ACC112 (cell line): ENCODE results near the gene ADAMTS13.

Source experiments
- H2AFZ ChIP-seq: fragments of 200-600 bp; sonication (generic); one replicate; pipeline ENCODE4 v1.6.0; 2017; ENCODE audit warnings: antibody characterized with exemption, low read length; ENCODE audit not compliant: unreplicated experiment
- H3K27ac ChIP-seq: fragments of 200-600 bp; sonication (generic); 2 replicates; pipeline ENCODE4 v1.5.1; 2014; ENCODE audit warnings: low read depth, mild to moderate bottlenecking, antibody characterized with exemption, low read length, moderate library complexity
- H3K27me3 ChIP-seq: fragments of 200-600 bp; sonication (generic); 2 replicates; pipeline ENCODE4 v1.6.1; 2014; ENCODE audit warnings: mild to moderate bottlenecking, antibody characterized with exemption, low read length, moderate library complexity, mixed read lengths; ENCODE audit not compliant: insufficient read depth
- H3K36me3 ChIP-seq: fragments of 200-600 bp; sonication (generic); 2 replicates; pipeline ENCODE4 v1.6.1; 2016; ENCODE audit warnings: mild to moderate bottlenecking, antibody characterized with exemption, low read length, moderate library complexity, mixed read lengths; ENCODE audit not compliant: insufficient read depth
- H3K4me1 ChIP-seq: fragments of 200-600 bp; sonication (generic); one replicate; pipeline ENCODE4 v1.6.1; 2016; ENCODE audit warnings: low read length, mixed read lengths; ENCODE audit not compliant: insufficient read depth, unreplicated experiment, control insufficient read depth
- H3K4me3 ChIP-seq: fragments of 200-600 bp; sonication (generic); 2 replicates; pipeline ENCODE4 v1.5.1; 2014; ENCODE audit warnings: mild to moderate bottlenecking, low read depth, low read length
- H3K79me2 ChIP-seq: fragments of 200-600 bp; sonication (generic); one replicate; pipeline ENCODE4 v1.6.0; 2016; ENCODE audit warnings: low read length; ENCODE audit not compliant: control insufficient read depth, unreplicated experiment, insufficient read depth

The ADAMTS13 gene

DNA sequence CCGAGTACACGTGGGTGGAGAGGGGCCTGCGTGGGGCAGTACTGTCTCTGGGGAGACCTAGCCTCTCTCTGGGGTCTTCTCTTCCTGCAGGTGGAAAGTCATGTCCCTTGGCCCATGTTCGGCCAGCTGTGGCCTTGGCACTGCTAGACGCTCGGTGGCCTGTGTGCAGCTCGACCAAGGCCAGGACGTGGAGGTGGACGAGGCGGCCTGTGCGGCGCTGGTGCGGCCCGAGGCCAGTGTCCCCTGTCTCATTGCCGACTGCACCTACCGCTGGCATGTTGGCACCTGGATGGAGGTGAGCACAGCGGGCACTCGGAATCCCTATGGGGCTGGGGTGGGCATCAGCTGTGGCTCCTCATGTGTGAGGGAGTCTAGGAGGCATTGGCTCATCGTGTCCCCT, 32.2 kb downstream of the ADAMTS13 start:
- Histone ChIP-seq H3K36me3 (no peaks in the 10 kb centered on the region), H2AFZ (no peak overlapping the region), H3K4me3 (no peak overlapping the region), H3K27me3 (no peaks in the 10 kb centered on the region), H3K27ac (no peak overlapping the region), H3K4me1 (peaks cover 6% of the 10 kb centered on the region), H3K79me2 (no peaks in the 10 kb centered on the region)

GRCh38 chr9:133454943-133455673, 32.9 kb downstream of the ADAMTS13 start:
- Histone ChIP-seq H3K4me3 (no peak overlapping the region), H3K4me1 (peaks cover 6% of the 10 kb centered on the region), H3K36me3 (no peaks in the 10 kb centered on the region), H3K79me2 (no peaks in the 10 kb centered on the region), H2AFZ (no peak overlapping the region), H3K27ac (no peak overlapping the region), H3K27me3 (no peaks in the 10 kb centered on the region)

GRCh38 chr9:133455936-133456335, 33.8 kb downstream of the ADAMTS13 start:
- H3K79me2 ChIP-seq: no peaks in the 10 kb centered on the region
- H3K27me3 ChIP-seq: no peaks in the 10 kb centered on the region
- H3K36me3 ChIP-seq: no peaks in the 10 kb centered on the region
- H3K27ac ChIP-seq: no peak overlapping the region
- H3K4me1 ChIP-seq: peaks cover 10% of the 10 kb centered on the region
- no peak overlapping the region for H2AFZ ChIP-seq
- no peak overlapping the region for H3K4me3 ChIP-seq

GRCh38 chr9:133456409-133456808, 34.2 kb downstream of the ADAMTS13 start:
- Histone ChIP-seq H3K79me2 (no peaks in the 10 kb centered on the region), H3K27me3 (no peaks in the 10 kb centered on the region), H3K4me3 (no peak overlapping the region), H3K4me1 (peaks cover 13% of the 10 kb centered on the region), H2AFZ (no peak overlapping the region), H3K27ac (no peak overlapping the region), H3K36me3 (no peaks in the 10 kb centered on the region)

DNA sequence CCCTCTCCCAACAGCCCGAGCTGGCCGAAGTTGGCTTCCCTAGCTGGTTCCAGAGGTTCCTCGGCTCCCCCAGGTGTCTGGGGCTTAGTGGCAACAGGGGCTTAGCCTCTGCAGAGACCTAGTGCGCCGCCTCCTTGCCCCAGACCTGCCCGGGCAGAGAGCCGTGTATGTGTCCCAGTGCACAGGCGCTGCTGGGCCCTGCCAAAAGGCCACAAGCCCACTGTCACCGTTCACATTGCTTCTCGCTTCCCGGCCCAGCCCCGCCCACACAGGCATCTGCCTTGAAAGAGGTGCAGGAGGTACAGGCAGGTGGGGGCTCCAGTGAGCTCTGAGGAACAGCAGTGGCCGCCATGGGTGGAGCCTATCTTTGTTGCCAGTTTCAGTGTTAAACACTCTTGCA, 35.1 kb downstream of the ADAMTS13 start:
- no peaks in the 10 kb centered on the region for H3K27me3 ChIP-seq
- H3K4me1 ChIP-seq: peaks cover 13% of the 10 kb centered on the region
- H3K4me3 ChIP-seq: no peak overlapping the region
- no peak overlapping the region for H2AFZ ChIP-seq
- no peak overlapping the region for H3K27ac ChIP-seq
- no peaks in the 10 kb centered on the region for H3K36me3 ChIP-seq
- no peaks in the 10 kb centered on the region for H3K79me2 ChIP-seq

DNA sequence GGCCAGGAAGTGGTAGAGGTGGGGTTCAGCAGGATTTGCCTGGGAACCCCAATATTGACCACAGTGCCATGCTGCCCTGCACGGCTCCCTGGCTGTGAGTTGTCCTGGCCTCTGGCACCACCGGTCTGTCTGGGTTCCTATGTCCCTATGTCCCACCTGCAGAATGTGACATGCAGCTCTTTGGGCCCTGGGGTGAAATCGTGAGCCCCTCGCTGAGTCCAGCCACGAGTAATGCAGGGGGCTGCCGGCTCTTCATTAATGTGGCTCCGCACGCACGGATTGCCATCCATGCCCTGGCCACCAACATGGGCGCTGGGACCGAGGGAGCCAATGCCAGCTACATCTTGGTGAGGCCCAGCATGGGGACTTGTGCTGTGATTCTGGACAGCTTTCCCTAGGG, 35.6 kb downstream of the ADAMTS13 start:
- no peak overlapping the region for H2AFZ ChIP-seq
- H3K27ac ChIP-seq: no peak overlapping the region
- no peak overlapping the region for H3K4me3 ChIP-seq
- no peaks in the 10 kb centered on the region for H3K79me2 ChIP-seq
- no peaks in the 10 kb centered on the region for H3K27me3 ChIP-seq
- H3K4me1 ChIP-seq: peaks cover 13% of the 10 kb centered on the region
- no peaks in the 10 kb centered on the region for H3K36me3 ChIP-seq

GRCh38 chr9:133458643-133459312, 36.6 kb downstream of the ADAMTS13 start:
- Histone ChIP-seq H3K36me3 (no peaks in the 10 kb centered on the region), H2AFZ (no peak overlapping the region), H3K4me1 (peaks cover 13% of the 10 kb centered on the region), H3K27me3 (no peaks in the 10 kb centered on the region), H3K4me3 (peak overlapping the region; percentile 75), H3K27ac (no peak overlapping the region), H3K79me2 (no peaks in the 10 kb centered on the region)

GRCh38 chr9:133459476-133460404, 37.6 kb downstream of the ADAMTS13 start, which contains the start of gene CACFD1:
Gene CACFD1 (plus strand): TSS chr9:133459978. CDS start chr9:133460067, 89 bp downstream.
- H3K4me1 ChIP-seq: peaks cover 13% of the 10 kb centered on the region
- H3K4me3 ChIP-seq: peak within 1 kb of the TSS; percentile 75
- H3K79me2 ChIP-seq: no peaks in the 10 kb centered on the region
- no peaks in the 10 kb centered on the region for H3K27me3 ChIP-seq
- H3K36me3 ChIP-seq: no peaks in the 10 kb centered on the region
- H3K27ac ChIP-seq: peak within 1 kb of the TSS; percentile 50
- peak within 1 kb of the TSS; percentile 41 for H2AFZ ChIP-seq

DNA sequence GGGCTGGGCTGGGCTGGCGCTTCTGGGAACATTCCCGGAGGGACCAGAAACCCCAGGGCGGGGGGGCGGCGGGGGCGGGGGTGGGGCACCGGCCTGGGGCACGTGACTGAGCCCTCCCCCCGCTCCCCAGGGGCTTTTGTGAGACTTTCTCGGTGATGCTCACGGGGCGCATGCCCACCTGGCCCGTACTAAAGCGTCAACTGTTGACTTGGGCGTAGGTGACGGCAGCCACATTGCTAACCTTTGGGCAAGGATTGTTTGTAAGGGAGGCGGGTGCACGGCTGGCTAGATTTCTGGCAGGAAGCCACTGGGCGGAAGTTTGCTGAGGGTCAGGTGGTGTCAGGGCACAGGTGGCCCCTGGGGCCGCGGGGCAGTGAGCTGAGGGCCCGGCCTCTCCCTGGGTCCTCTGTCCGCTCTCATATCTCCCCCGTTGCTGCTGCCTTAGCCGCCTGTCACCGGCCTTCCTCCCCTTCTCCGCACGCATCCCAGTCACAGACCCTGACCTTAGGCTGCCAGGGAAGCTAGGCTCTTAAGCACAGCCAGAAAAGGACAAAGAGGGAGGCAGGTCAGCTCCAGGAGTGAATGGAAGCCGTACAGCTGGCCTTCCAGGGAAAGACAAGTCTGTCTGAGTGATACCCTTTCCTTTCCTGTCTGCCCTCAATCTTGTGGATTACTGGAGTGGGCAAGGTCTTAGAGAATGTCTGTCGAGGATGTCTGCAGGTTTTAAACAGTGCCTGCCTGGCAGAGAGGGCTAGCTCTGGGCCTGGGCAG, 38.4 kb downstream of the ADAMTS13 start:
- Histone ChIP-seq H3K4me3 (peak overlapping the region; percentile 75), H3K36me3 (no peaks in the 10 kb centered on the region), H3K4me1 (peaks cover 13% of the 10 kb centered on the region), H3K27ac (peak overlapping the region; percentile 50; the same call in 1 of the 2 replicates), H2AFZ (no peak overlapping the region), H3K79me2 (no peaks in the 10 kb centered on the region), H3K27me3 (no peaks in the 10 kb centered on the region)

GRCh38 chr9:133461975-133462374, 39.8 kb downstream of the ADAMTS13 start:
- H3K36me3 ChIP-seq: no peaks in the 10 kb centered on the region

More at GRCh38 chr9:133461975-133462374, 39.8 kb downstream of the ADAMTS13 start:
- peaks cover 13% of the 10 kb centered on the region for H3K4me1 ChIP-seq
- no peaks in the 10 kb centered on the region for H3K79me2 ChIP-seq
- no peak overlapping the region for H3K4me3 ChIP-seq
- H2AFZ ChIP-seq: no peak overlapping the region
- no peaks in the 10 kb centered on the region for H3K27me3 ChIP-seq
- H3K27ac ChIP-seq: no peak overlapping the region
